Measurements from ENCODE around the gene THSD4. TPM values are rescaled to one million over a fixed set of nuclear protein-coding genes. Genes with fewer than 3 reads are reported as not detected.

Gene THSD4
- total and polyA plus RNA-seq, 2 of the 4 experiments (the other 2 are of a cell fraction) = 25.5 to 31.1 TPM

- H2AFZ ChIP-seq (replicated peaks; ENCODE audit: low read length, poor library complexity) = no peak overlapping the region
- no peak overlapping the region for H2BK15ac ChIP-seq (ENCODE audit: low read depth, low read length)
- no peak overlapping the region for H4K91ac ChIP-seq (ENCODE audit: insufficient read depth, low read depth, low read length)
- TF ChIP-seq CEBPB (IDR thresholded peaks at IDR 0.05; ENCODE audit: low read depth, low read length) = peak; percentile 21; the same call in 1 of the 2 replicates
- no peak for TF ChIP-seq USF2 (IDR thresholded peaks at IDR 0.05; ENCODE audit: low read depth, low read length)
- no peak for TF ChIP-seq MXI1 (IDR thresholded peaks at IDR 0.05; ENCODE audit: borderline replicate concordance, low read depth, low read length)
- no peak for TF ChIP-seq CHD1 (IDR thresholded peaks at IDR 0.05; ENCODE audit: low read depth, low read length)
- no peak for TF ChIP-seq NFE2L2 (IDR thresholded peaks at IDR 0.05; ENCODE audit: low read depth, low read length)
- TF ChIP-seq, protein P1, sequence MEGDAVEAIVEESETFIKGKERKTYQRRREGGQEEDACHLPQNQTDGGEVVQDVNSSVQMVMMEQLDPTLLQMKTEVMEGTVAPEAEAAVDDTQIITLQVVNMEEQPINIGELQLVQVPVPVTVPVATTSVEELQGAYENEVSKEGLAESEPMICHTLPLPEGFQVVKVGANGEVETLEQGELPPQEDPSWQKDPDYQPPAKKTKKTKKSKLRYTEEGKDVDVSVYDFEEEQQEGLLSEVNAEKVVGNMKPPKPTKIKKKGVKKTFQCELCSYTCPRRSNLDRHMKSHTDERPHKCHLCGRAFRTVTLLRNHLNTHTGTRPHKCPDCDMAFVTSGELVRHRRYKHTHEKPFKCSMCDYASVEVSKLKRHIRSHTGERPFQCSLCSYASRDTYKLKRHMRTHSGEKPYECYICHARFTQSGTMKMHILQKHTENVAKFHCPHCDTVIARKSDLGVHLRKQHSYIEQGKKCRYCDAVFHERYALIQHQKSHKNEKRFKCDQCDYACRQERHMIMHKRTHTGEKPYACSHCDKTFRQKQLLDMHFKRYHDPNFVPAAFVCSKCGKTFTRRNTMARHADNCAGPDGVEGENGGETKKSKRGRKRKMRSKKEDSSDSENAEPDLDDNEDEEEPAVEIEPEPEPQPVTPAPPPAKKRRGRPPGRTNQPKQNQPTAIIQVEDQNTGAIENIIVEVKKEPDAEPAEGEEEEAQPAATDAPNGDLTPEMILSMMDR (conservative IDR thresholded peaks at IDR 0.05; ENCODE audit: low read depth, low read length) = no peak
- no TSS peak for BruUV-seq (replicated peaks)
- POLR2A ChIA-PET (ENCODE audit: unreplicated experiment) = no interaction called here
- DNase-seq = no peak
- H3K79me1 ChIP-seq (ENCODE audit: low read depth in 1 of 2, low read length in 2 of 2) = 0 out of 4 replicates have a peak, but pooled peaks cover 0 to 3% of the 10 kb centered on the region in 2 experiments
- H4K8ac ChIP-seq (ENCODE audit: low read depth in 2 of 2, low read length in 2 of 2) = no peak overlapping the region
- intact Hi-C loops (cut with micrococcal nuclease) (no loop called here), in situ Hi-C loops (cut with MboI; ENCODE audit: low sequenced_read_pairs) (no loop called here), dilution Hi-C loops (cut with HindIII; ENCODE audit: low sequenced_read_pairs, unreplicated experiment) (no loop called here)
- no peak overlapping the region for H3K27ac ChIP-seq (ENCODE audit: insufficient read depth, low read length)
- H3K14ac ChIP-seq (replicated peaks; ENCODE audit: low read depth, low read length) = no peak overlapping the region
- H3K4ac ChIP-seq (ENCODE audit: low read depth, low read length) = no peak overlapping the region
- no peak for ATAC-seq (ENCODE audit: low read depth)
- no peak overlapping the region for H3K18ac ChIP-seq (ENCODE audit: low read depth, low read length)
- H4K5ac ChIP-seq (ENCODE audit: low read depth, low read length) = no peak overlapping the region
- H2AK5ac ChIP-seq (ENCODE audit: low read depth, low read length) = no peak overlapping the region
- no peaks in the 10 kb centered on the region for H4K20me1 ChIP-seq (ENCODE audit: insufficient read depth, low read length)
- H2BK120ac ChIP-seq (ENCODE audit: low read depth, low read length) = no peak overlapping the region
- H3K4me3 ChIP-seq (ENCODE audit: insufficient read depth, low read depth, low read length) = no peak overlapping the region
- peaks cover 9% of the 10 kb centered on the region for H3K9me3 ChIP-seq (ENCODE audit: control insufficient read depth, insufficient read depth, low read length)
- no peak overlapping the region for H3K4me2 ChIP-seq (ENCODE audit: low read depth, low read length)
- H3K27me3 ChIP-seq (ENCODE audit: control insufficient read depth, insufficient read depth, low read length) = no peaks in the 10 kb centered on the region
- CTCF ChIA-PET = interaction anchor here (1.1 kb wide), 1 partner anchor 44 kb away, joined by 3 read pairs; no protein-coding TSS in a partner anchor
- no peak overlapping the region for H2BK5ac ChIP-seq (ENCODE audit: low read depth, low read length, poor library complexity, severe bottlenecking)
- H2BK20ac ChIP-seq (ENCODE audit: low read depth, low read length) = no peak overlapping the region
- H2AK9ac ChIP-seq (replicated peaks; ENCODE audit: low read depth, low read length, poor library complexity) = no peak overlapping the region
- H3K56ac ChIP-seq (ENCODE audit: extremely low read depth, insufficient read depth, low read length) = no peak overlapping the region
- H3K36me3 ChIP-seq (ENCODE audit: control insufficient read depth, insufficient read depth, low read length) = peaks cover 12% of the 10 kb centered on the region
- H3K4me1 ChIP-seq (ENCODE audit: control insufficient read depth, insufficient read depth, low read length) = peaks cover 2% of the 10 kb centered on the region; the same call in 1 of the 2 replicates
- H3K23ac ChIP-seq (ENCODE audit: low read depth, low read length) = no peak overlapping the region
- 100% methylated on average over 2 of the region's 8 CpGs; no CpG with 5 or more reads in 1 of the 2 experiments for WGBS, 2 experiments (ENCODE audit: extremely low coverage in 2 of 2, insufficient read length in 1 of 2)
- H3K9me1 ChIP-seq (ENCODE audit: insufficient read depth, low read length) = peaks cover 7% of the 10 kb centered on the region
- no peak overlapping the region for H3K9ac ChIP-seq (ENCODE audit: low read depth, low read length)
These were observed 641.5 kb downstream of the THSD4 start for GRCh38 chr15:71756599-71757352.

Data from IMR-90 (cell line).